HepG2 (cell line): ENCODE measurements around the gene PSEN1. TPM values are rescaled to one million over a fixed set of nuclear protein-coding genes. Genes with fewer than 3 reads are reported as not detected.

ENCODE experiments used
- ADNP ChIP-seq: sonication (generic); formaldehyde crosslinking; IDR thresholded peaks from 2 replicates; pipeline ENCODE4 v1.4.0; 2020; ENCODE audit warnings: missing genetic modification reagents
- GTF2F1 ChIP-seq: fragments of 150-350 bp; IDR thresholded peaks from 2 replicates; pipeline ENCODE4 v1.6.1; 2014; ENCODE audit warnings: low read length
- LCORL ChIP-seq, 2 experiments: fragments of 450-650 bp in 1 of 2; sonication (generic) in 1 of 2; formaldehyde crosslinking in 1 of 2; IDR thresholded peaks; 2 replicates each; pipeline versions ENCODE4 v1.5.0 to v1.6.1; 2017 to 2020; ENCODE audit warnings: antibody characterized with exemption in 1 of 2, missing genetic modification reagents in 1 of 2
- MEIS2 ChIP-seq: sonication (generic); formaldehyde crosslinking; IDR thresholded peaks from 2 replicates; pipeline ENCODE4 v1.9.0; 2021; ENCODE audit warnings: mild to moderate bottlenecking, missing genetic modification reagents
- NR2C2 ChIP-seq: sonication (generic); formaldehyde crosslinking; IDR thresholded peaks from 2 replicates; pipeline ENCODE4 v1.4.0; 2020; ENCODE audit warnings: missing genetic modification reagents, mild to moderate bottlenecking, moderate library complexity, borderline replicate concordance
- REPIN1 ChIP-seq: sonication (generic); formaldehyde crosslinking; IDR thresholded peaks from 2 replicates; pipeline ENCODE4 v1.8.0; 2022; ENCODE audit warnings: missing genetic modification reagents, low read depth, mild to moderate bottlenecking, borderline replicate concordance
- SAFB2 ChIP-seq: sonication (generic); formaldehyde crosslinking; IDR thresholded peaks from 2 replicates; pipeline ENCODE4 v1.5.1; 2020; ENCODE audit warnings: missing genetic modification reagents, low read depth, mild to moderate bottlenecking, borderline replicate concordance
- SALL1 ChIP-seq: sonication (generic); formaldehyde crosslinking; IDR thresholded peaks from 2 replicates; pipeline ENCODE4 v1.8.0; 2022; ENCODE audit warnings: mild to moderate bottlenecking, missing genetic modification reagents
- TBL1XR1 ChIP-seq: fragments of 150-350 bp; IDR thresholded peaks from 2 replicates; pipeline ENCODE4 v1.6.1; 2014; ENCODE audit warnings: borderline replicate concordance, low read length; ENCODE audit not compliant: partially characterized antibody
- TOE1 ChIP-seq: sonication (generic); formaldehyde crosslinking; IDR thresholded peaks from 2 replicates; pipeline ENCODE4 v1.4.0; 2020; ENCODE audit warnings: mild to moderate bottlenecking, missing genetic modification reagents
- WIZ ChIP-seq: sonication (generic); formaldehyde crosslinking; IDR thresholded peaks from 2 replicates; pipeline ENCODE4 v1.5.1; 2020; ENCODE audit warnings: mild to moderate bottlenecking, missing genetic modification reagents
- XRCC5 ChIP-seq: fragments of 200-400 bp; formaldehyde crosslinking; optimal IDR thresholded peaks from 2 replicates; pipeline ENCODE3; 2017; ENCODE audit warnings: mild to moderate bottlenecking, low read length
- YY1 ChIP-seq: IDR thresholded peaks from 2 replicates; pipeline ENCODE4 v1.6.1; 2011; ENCODE audit warnings: low read length, low read depth, moderate library complexity, mild to moderate bottlenecking; ENCODE audit not compliant: insufficient read depth, insufficient replicate concordance
- ZNF180 ChIP-seq: sonication (generic); formaldehyde crosslinking; IDR thresholded peaks from 2 replicates; pipeline ENCODE4 v1.4.0; 2020; ENCODE audit warnings: low read depth, missing genetic modification reagents, borderline replicate concordance
- ZNF24 ChIP-seq: fragments of 450-650 bp; IDR thresholded peaks from 2 replicates; pipeline ENCODE4 v1.6.1; 2017; ENCODE audit warnings: antibody characterized with exemption, mild to moderate bottlenecking
- ZNF33A ChIP-seq: sonication (generic); formaldehyde crosslinking; IDR thresholded peaks from 2 replicates; pipeline ENCODE4 v1.5.1; 2020; ENCODE audit warnings: missing genetic modification reagents, mild to moderate bottlenecking, moderate library complexity, borderline replicate concordance
- ZNF773 ChIP-seq: sonication (generic); formaldehyde crosslinking; IDR thresholded peaks from 2 replicates; pipeline ENCODE4 v1.4.0; 2020; ENCODE audit warnings: missing genetic modification reagents, borderline replicate concordance
- ZNF839 ChIP-seq: sonication (generic); formaldehyde crosslinking; IDR thresholded peaks from 2 replicates; pipeline ENCODE4 v1.4.0; 2020; ENCODE audit warnings: missing genetic modification reagents, mild to moderate bottlenecking, borderline replicate concordance
- polyA plus RNA-seq, 8 experiments: library from polyadenylated mRNA; depleted of rRNA in 3 of 8; stranded (reverse) in 7 of 8; unstranded in 1 of 8; fragments of >200 nt; fragmentation: Illumina TruSeq in 4 of 8; extraction: Trizol in 4 of 8; gene quantifications; 2 replicates each; pipeline versions ENCODE4 v1.2.1 to v1.2.3, GENCODE V29; 2011 to 2016; ENCODE audit warnings: low read depth in 4 of 8, missing spikeins in 1 of 8, mixed read lengths in 1 of 8; ENCODE audit not compliant: insufficient read depth in 1 of 8
- total RNA-seq, 5 experiments: library from RNA; depleted of rRNA; stranded (reverse); fragments of >200 nt; fragmentation: Illumina TruSeq; extraction: Trizol; gene quantifications; 2 replicates each; pipeline ENCODE4 v1.2.3, GENCODE V29; 2016; ENCODE audit warnings: low read depth in 1 of 5
- TF ChIP-seq, protein P1 (sequence below): sonication (generic); formaldehyde crosslinking; IDR thresholded peaks from 2 replicates; pipeline ENCODE4 v1.5.0; 2020; ENCODE audit warnings: mild to moderate bottlenecking, missing genetic modification reagents
- TF ChIP-seq, protein P2 (sequence below): IDR thresholded peaks from 2 replicates; pipeline ENCODE4 v1.6.1; 2016; ENCODE audit warnings: missing compliant biosample characterization, missing genetic modification reagents, borderline replicate concordance
- TF ChIP-seq, protein P3 (sequence below): sonication (generic); formaldehyde crosslinking; IDR thresholded peaks from 2 replicates; pipeline ENCODE4 v1.8.0; 2022; ENCODE audit warnings: mild to moderate bottlenecking, missing genetic modification reagents, moderate library complexity
- TF ChIP-seq, protein P4 (sequence below): sonication (generic); formaldehyde crosslinking; IDR thresholded peaks from 2 replicates; pipeline ENCODE4 v1.8.1; 2023; ENCODE audit warnings: mild to moderate bottlenecking, inconsistent platforms, moderate library complexity, missing genetic modification reagents, borderline replicate concordance

Gene PSEN1
- total and polyA plus RNA-seq, 2 of the 13 experiments (the other 11 are each of a cell fraction or from before 2014, with no cell fraction given), result 12.5 to 26.6 TPM

DNA sequence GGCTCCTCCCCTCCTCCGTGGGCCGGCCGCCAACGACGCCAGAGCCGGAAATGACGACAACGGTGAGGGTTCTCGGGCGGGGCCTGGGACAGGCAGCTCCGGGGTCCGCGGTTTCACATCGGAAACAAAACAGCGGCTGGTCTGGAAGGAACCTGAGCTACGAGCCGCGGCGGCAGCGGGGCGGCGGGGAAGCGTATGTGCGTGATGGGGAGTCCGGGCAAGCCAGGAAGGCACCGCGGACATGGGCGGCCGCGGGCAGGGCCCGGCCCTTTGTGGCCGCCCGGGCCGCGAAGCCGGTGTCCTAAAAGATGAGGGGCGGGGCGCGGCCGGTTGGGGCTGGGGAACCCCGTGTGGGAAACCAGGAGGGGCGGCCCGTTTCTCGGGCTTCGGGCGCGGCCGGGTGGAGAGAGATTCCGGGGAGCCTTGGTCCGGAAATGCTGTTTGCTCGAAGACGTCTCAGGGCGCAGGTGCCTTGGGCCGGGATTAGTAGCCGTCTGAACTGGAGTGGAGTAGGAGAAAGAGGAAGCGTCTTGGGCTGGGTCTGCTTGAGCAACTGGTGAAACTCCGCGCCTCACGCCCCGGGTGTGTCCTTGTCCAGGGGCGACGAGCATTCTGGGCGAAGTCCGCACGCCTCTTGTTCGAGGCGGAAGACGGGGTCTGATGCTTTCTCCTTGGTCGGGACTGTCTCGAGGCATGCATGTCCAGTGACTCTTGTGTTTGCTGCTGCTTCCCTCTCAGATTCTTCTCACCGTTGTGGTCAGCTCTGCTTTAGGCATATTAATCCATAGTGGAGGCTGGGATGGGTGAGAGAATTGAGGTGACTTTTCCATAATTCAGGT is at the start of gene PSEN1 (continued):
- TF ChIP-seq, protein P1, sequence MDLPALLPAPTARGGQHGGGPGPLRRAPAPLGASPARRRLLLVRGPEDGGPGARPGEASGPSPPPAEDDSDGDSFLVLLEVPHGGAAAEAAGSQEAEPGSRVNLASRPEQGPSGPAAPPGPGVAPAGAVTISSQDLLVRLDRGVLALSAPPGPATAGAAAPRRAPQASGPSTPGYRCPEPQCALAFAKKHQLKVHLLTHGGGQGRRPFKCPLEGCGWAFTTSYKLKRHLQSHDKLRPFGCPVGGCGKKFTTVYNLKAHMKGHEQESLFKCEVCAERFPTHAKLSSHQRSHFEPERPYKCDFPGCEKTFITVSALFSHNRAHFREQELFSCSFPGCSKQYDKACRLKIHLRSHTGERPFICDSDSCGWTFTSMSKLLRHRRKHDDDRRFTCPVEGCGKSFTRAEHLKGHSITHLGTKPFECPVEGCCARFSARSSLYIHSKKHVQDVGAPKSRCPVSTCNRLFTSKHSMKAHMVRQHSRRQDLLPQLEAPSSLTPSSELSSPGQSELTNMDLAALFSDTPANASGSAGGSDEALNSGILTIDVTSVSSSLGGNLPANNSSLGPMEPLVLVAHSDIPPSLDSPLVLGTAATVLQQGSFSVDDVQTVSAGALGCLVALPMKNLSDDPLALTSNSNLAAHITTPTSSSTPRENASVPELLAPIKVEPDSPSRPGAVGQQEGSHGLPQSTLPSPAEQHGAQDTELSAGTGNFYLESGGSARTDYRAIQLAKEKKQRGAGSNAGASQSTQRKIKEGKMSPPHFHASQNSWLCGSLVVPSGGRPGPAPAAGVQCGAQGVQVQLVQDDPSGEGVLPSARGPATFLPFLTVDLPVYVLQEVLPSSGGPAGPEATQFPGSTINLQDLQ, result peak; percentile 90
- TF ChIP-seq TBL1XR1, result no peak
- TF ChIP-seq, protein P2, sequence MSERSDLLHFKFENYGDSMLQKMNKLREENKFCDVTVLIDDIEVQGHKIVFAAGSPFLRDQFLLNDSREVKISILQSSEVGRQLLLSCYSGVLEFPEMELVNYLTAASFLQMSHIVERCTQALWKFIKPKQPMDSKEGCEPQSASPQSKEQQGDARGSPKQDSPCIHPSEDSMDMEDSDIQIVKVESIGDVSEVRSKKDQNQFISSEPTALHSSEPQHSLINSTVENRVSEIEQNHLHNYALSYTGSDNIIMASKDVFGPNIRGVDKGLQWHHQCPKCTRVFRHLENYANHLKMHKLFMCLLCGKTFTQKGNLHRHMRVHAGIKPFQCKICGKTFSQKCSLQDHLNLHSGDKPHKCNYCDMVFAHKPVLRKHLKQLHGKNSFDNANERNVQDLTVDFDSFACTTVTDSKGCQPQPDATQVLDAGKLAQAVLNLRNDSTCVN (CRISPR knock-in tag), result no peak
- TF ChIP-seq GTF2F1, result no peak
- TF ChIP-seq ZNF773 (CRISPR knock-in tag), result no peak
- no peak for TF ChIP-seq ZNF180
- no peak for TF ChIP-seq ADNP (CRISPR knock-in tag)
- TF ChIP-seq SALL1 (CRISPR knock-in tag), result peak; percentile 39; the same call in 1 of the 2 replicates
- TF ChIP-seq XRCC5, result no peak
- TF ChIP-seq, protein P3, sequence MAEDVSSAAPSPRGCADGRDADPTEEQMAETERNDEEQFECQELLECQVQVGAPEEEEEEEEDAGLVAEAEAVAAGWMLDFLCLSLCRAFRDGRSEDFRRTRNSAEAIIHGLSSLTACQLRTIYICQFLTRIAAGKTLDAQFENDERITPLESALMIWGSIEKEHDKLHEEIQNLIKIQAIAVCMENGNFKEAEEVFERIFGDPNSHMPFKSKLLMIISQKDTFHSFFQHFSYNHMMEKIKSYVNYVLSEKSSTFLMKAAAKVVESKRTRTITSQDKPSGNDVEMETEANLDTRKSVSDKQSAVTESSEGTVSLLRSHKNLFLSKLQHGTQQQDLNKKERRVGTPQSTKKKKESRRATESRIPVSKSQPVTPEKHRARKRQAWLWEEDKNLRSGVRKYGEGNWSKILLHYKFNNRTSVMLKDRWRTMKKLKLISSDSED, result no peak
- peak; percentile 96 for TF ChIP-seq NR2C2
- no peak for TF ChIP-seq LCORL (IDR thresholded peaks at IDR 0.05)
- peak; percentile 35; the same call in 1 of the 2 replicates for TF ChIP-seq LCORL (CRISPR knock-in tag; IDR thresholded peaks at IDR 0.05)
- TF ChIP-seq SAFB2, result no peak
- TF ChIP-seq ZNF33A (CRISPR knock-in tag), result no peak
- TF ChIP-seq WIZ (CRISPR knock-in tag), result no peak
- no peak for TF ChIP-seq ZNF24
- TF ChIP-seq YY1, result peak; percentile 55
- TF ChIP-seq TOE1 (CRISPR knock-in tag), result no peak
- TF ChIP-seq, protein P4, sequence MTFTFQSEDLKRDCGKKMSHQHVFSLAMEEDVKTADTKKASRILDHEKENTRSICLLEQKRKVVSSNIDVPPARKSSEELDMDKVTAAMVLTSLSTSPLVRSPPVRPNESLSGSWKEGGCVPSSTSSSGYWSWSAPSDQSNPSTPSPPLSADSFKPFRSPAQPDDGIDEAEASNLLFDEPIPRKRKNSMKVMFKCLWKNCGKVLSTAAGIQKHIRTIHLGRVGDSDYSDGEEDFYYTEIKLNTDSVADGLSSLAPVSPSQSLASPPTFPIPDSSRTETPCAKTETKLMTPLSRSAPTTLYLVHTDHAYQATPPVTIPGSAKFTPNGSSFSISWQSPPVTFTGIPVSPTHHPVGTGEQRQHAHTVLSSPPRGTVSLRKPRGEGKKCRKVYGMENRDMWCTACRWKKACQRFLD (CRISPR knock-in tag), result no peak
- TF ChIP-seq REPIN1, result no peak
- no peak for TF ChIP-seq MEIS2 (CRISPR knock-in tag)
- TF ChIP-seq ZNF839 (CRISPR knock-in tag), result peak; percentile 53; the same call in 1 of the 2 replicates
